ENCODE results near the gene MTIF2.
"Not testable (repeated sequence)": the region's sequence is repeated elsewhere in the genome, so short reads cannot be mapped to it uniquely, and the experiment has no call there.

MTIF2 gene

DNA sequence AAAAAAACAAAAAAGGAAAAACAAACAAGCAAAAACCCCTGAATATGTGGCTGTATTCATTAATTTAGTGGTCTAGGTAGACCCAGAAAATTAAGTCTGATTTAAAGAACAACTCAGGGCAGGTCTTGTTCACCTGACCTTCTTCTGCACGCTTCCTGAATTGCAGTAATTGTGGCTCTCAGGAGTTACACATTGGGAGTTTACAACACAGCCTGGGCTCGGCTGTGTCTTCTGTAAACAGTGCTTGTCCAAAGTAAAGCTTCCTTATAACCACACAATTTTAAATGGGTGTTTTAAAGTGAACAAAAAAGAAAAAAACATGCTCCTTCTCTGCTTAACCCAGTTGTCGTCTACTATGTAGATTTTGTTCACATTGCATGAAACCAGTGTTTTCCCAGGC is 8.3 kb upstream of the MTIF2 start:
- H3K4me1 Mint-ChIP-seq (ENCODE audit: low read depth in 2 of 2): no peaks in the 10 kb centered on the region
- ATAC-seq (replicated peaks): no peak
- DNase-seq: no peak
- H3K27ac Mint-ChIP-seq: no peak overlapping the region
- no peaks in the 10 kb centered on the region for H3K9me3 Mint-ChIP-seq
- peaks cover 4% of the 10 kb centered on the region for H3K36me3 Mint-ChIP-seq (ENCODE audit: insufficient read depth)
- H3K4me3 Mint-ChIP-seq: no peak overlapping the region
- H3K27me3 Mint-ChIP-seq: peaks cover 6 to 18% of the 10 kb centered on the region in 2 donors

DNA sequence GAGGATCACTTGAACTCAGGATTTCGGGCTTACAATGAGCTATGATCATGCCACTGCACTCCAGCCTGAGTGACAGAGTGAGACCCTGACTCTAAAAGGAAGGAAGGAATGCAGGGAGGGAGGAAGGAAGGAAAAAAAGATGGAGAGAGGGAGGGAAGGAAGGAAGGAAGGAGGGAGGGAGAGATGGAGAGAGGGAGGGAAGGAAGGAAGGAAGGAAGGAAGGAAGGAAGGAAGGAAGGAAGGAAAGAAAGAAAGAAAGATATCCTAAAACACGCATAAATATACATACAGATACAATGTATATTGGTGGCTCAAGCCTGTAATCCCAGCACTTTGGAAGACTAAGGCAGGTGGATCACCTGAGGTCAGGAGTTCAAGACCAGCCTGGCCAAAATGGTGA is 5.3 kb upstream of the MTIF2 start:
- H3K27ac Mint-ChIP-seq; H3K4me1 Mint-ChIP-seq (ENCODE audit: low read depth in 2 of 2); ATAC-seq (replicated peaks); H3K36me3 Mint-ChIP-seq (ENCODE audit: insufficient read depth); H3K4me3 Mint-ChIP-seq; DNase-seq; H3K9me3 Mint-ChIP-seq: not testable (repeated sequence)
- H3K27me3 Mint-ChIP-seq: peaks cover 6 to 18% of the 10 kb centered on the region in 2 donors

DNA sequence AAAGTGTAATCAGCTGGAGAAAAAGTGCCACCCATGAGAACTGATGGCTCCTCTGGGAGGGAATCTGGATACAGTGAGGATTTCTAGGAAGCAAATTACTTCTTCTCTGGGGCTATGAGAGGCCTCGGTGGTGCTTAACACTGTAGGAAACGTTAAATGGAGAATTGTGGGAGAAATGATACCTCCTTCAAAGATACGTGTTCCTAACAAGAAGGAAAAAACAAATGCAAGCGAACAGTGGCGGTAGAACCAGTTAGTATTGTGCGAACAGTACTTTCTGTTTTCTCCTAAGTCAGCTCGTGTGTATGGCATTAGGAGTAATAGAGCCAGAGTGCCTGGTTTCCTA is 587 bp upstream of the MTIF2 start:
- H3K4me1 Mint-ChIP-seq (ENCODE audit: low read depth in 2 of 2): peaks cover 9 to 18% of the 10 kb centered on the region in 2 donors
- ATAC-seq (replicated peaks) (peak; percentile 4), DNase-seq (peak in 1 of 3 experiments; percentile 7)
- H3K36me3 Mint-ChIP-seq (ENCODE audit: insufficient read depth): peaks cover 25% of the 10 kb centered on the region
- H3K27me3 Mint-ChIP-seq: peaks cover 6 to 18% of the 10 kb centered on the region in 2 donors
- no peaks in the 10 kb centered on the region for H3K9me3 Mint-ChIP-seq
- peak overlapping the region; percentile 91 to 99 for H3K4me3 Mint-ChIP-seq
- peak overlapping the region; percentile 97 to 99 for H3K27ac Mint-ChIP-seq

DNA sequence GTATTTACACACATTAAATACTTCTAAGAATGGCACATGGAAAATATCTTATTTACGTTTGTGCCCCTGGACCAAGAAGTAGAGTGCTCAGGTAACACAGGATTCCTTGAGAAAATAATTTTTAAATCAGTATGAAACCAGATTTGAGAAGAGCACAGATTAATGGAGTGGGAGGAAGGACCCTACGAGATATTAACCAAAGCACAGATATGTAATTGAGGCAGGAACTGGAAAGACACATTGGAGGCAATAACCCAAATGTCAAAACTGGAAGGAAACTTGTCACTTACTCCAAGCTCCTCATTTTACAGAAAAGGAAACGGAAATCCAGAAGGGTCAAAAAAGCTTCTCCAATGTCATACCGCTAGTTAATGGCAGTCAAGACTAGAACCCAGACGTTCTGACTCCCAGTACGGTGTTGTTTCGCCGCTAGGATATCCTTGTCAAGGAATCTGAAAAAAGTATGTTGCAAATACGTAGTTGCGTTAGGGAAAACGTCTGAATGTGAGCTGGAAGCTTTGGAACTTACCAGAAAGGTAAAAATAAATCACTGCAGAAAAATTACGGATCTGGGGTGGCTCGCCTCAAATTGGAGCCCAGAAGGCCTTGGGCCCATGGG is 634 bp downstream of the MTIF2 start:
- peaks cover 38% of the 10 kb centered on the region for H3K36me3 Mint-ChIP-seq (ENCODE audit: insufficient read depth)
- peak overlapping the region; percentile 97 to 99 for H3K27ac Mint-ChIP-seq
- H3K9me3 Mint-ChIP-seq: no peaks in the 10 kb centered on the region
- no peak for ATAC-seq (replicated peaks)
- no peak for DNase-seq
- H3K27me3 Mint-ChIP-seq: peaks cover 5 to 6% of the 10 kb centered on the region in 2 donors
- peak overlapping the region; percentile 91 to 99 for H3K4me3 Mint-ChIP-seq
- peaks cover 9 to 18% of the 10 kb centered on the region in 2 donors for H3K4me1 Mint-ChIP-seq (ENCODE audit: low read depth in 2 of 2)

DNA sequence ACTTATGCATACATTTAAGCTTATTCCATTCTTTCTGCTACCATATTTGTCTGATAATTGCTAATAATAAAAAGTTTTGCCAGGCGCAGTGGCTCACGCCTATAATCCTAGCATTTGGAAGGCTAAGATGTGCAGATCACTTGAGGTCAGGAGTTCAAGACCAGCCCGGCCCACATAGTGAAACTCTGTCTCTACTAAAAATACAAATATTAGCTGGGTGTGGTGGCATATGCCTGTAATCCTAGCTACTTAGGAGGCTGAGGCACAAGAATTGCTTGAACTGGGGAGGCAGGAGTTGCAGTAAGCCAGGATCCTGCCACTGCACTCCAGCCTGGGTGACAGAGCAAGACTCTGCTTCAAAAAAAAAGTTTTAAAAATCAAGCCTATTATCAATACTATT is 9.4 kb downstream of the MTIF2 start:
- H3K9me3 Mint-ChIP-seq; DNase-seq; H3K4me3 Mint-ChIP-seq; H3K27me3 Mint-ChIP-seq; H3K27ac Mint-ChIP-seq; H3K4me1 Mint-ChIP-seq (ENCODE audit: low read depth in 2 of 2); ATAC-seq (replicated peaks): not testable (repeated sequence)
- peaks cover 71% of the 10 kb centered on the region for H3K36me3 Mint-ChIP-seq (ENCODE audit: insufficient read depth)

DNA sequence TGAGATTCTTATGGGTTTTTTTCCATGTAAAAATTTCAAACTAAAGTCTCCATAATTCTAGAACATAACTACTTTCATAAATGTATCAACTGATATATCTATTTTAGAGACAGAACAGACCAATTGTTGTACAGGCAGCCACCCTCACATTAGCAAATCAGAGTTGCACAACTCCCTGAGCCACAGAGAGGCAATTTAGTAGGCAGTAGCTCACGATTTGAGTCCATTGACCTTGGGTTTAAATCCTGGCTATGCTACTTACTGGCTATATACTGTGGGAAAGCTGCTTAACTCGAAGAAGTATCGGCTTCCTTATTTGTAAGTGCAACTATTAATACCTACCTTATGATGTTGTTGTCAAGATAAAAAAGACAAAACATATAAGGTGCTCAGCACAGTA is 16.2 kb downstream of the MTIF2 start:
- H3K27ac Mint-ChIP-seq: peak overlapping the region in 1 of 2 donors; percentile 35
- no peaks in the 10 kb centered on the region for H3K9me3 Mint-ChIP-seq
- H3K4me3 Mint-ChIP-seq: no peak overlapping the region
- H3K27me3 Mint-ChIP-seq: no peaks in the 10 kb centered on the region
- ATAC-seq (replicated peaks) (no peak), DNase-seq (no peak)
- no peaks in the 10 kb centered on the region for H3K4me1 Mint-ChIP-seq (ENCODE audit: low read depth in 2 of 2)
- H3K36me3 Mint-ChIP-seq (ENCODE audit: insufficient read depth): peaks cover 25% of the 10 kb centered on the region

DNA sequence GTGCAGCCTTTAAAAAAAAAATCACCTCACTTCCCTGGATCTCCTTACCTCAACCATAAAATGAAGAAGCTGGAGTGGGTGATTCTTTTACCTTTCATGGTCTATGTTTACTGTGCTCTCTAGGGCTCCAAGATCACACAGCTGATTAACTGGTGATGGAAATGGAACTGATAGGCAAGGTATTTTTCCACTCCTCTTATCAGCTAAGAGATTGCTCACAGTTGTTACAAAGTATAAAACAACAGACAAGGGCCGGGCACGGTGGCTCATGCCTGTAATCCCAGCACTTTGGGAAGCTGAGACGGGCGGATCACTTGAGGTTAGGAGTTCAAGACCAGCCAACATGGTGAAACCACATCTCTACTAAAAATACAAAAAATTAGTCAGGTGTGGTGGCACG is 22.0 kb downstream of the MTIF2 start:
- H3K27ac Mint-ChIP-seq: no peak overlapping the region
- H3K9me3 Mint-ChIP-seq: no peaks in the 10 kb centered on the region
- H3K4me1 Mint-ChIP-seq (ENCODE audit: low read depth in 2 of 2): no peaks in the 10 kb centered on the region
- ATAC-seq (replicated peaks): no peak
- no peaks in the 10 kb centered on the region for H3K27me3 Mint-ChIP-seq
- H3K4me3 Mint-ChIP-seq: no peak overlapping the region
- DNase-seq: no peak
- H3K36me3 Mint-ChIP-seq (ENCODE audit: insufficient read depth): peaks cover 19% of the 10 kb centered on the region

DNA sequence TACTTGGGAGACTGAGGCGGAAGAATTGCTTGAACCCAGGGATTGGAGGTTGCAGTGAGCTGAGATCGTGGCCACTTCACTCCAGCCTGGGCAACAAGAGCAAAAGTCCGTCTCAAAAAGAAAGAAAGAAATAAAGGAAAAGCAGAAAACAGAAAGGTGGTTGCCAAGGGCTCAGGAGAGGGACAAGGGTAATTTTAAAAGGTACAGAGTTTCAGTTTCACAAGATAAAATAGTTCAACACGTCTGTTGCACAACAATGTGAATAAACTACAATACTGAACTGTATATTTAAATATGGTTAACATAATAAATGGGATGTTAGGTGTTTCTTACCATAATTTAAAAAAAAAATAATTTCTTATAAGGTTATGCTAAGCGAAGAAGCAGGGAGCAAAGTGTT is 23.6 kb downstream of the MTIF2 start:
- ATAC-seq (replicated peaks) (no peak), DNase-seq (no peak)
- H3K4me3 Mint-ChIP-seq: no peak overlapping the region
- H3K27ac Mint-ChIP-seq: no peak overlapping the region
- no peaks in the 10 kb centered on the region for H3K27me3 Mint-ChIP-seq
- H3K9me3 Mint-ChIP-seq: no peaks in the 10 kb centered on the region
- H3K36me3 Mint-ChIP-seq (ENCODE audit: insufficient read depth): peaks cover 22% of the 10 kb centered on the region
- no peaks in the 10 kb centered on the region for H3K4me1 Mint-ChIP-seq (ENCODE audit: low read depth in 2 of 2)

DNA sequence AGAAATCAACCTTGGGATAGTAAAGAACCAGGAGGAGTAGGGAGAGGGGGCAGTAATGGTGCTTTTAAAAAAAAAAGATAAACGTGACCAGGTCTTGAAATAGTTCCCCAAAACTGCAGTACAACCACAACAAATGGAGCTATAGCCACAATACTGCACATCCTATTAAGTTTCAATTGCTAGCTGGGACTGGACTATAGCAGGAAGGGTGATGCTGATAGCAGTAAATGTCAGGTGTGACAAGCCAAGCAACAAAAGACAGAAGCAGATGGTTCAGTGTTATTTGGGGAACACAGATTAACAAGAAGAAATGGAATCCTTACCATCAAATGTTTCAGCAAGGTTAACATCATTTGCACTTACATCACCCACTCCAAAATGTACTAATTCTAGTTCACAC is 26.4 kb downstream of the MTIF2 start:
- Mint-ChIP-seq H3K27ac (peak overlapping the region in 1 of 2 donors; percentile 15), H3K9me3 (no peaks in the 10 kb centered on the region), H3K4me3 (no peak overlapping the region), H3K36me3 (ENCODE audit: insufficient read depth) (peaks cover 36% of the 10 kb centered on the region), H3K4me1 (ENCODE audit: low read depth in 2 of 2) (peaks cover 0 to 6% of the 10 kb centered on the region in 2 donors), H3K27me3 (no peaks in the 10 kb centered on the region)
- no peak for DNase-seq
- no peak for ATAC-seq (replicated peaks)

DNA sequence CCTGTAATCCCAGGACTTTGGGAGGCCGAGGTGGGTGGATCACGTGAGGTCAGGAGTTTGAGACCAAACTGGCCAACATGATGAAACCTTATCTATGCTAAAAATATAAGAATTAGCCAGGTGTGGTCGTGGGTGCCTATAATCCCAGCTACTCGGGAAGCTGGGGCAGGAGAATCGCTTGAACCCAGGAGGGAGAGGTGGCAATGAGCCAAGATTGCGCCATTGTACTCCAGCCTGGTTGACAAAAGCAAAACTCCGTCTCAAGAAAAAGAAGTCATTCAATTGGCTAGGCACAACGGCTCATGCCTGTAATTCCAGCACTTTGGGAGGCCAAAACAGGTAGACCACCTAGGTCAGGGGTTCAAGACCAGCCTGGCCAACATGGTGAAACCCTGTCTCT is 27.4 kb downstream of the MTIF2 start:
- H3K27ac Mint-ChIP-seq; H3K27me3 Mint-ChIP-seq; H3K9me3 Mint-ChIP-seq; ATAC-seq (replicated peaks); H3K4me1 Mint-ChIP-seq (ENCODE audit: low read depth in 2 of 2); DNase-seq; H3K4me3 Mint-ChIP-seq: not testable (repeated sequence)
- peaks cover 44% of the 10 kb centered on the region for H3K36me3 Mint-ChIP-seq (ENCODE audit: insufficient read depth)

DNA sequence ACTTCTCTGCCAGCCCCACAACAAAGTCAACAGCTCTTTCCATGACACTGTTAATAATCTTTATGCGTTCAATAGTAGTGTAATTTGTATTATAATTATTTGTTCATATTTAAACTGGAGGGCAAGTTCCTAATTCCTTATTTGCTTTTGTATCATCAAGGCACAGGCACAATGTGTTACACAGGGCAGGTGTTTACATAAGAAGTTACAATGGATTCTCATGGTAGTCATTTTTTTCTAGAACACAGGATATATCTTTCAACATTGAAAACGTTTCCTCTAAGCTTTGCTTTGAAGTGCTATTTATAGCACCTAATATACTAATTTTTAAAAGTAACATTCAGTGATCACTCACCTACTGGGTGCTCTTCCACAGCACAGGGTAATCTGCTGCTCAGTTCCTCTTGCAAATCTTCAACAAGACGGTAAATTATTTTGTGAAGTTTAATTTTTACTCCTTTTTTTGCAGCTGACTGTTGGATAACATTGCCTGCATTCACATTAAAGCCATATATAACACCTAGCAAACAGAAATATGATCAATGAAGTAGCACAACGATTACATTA is 29.3 kb downstream of the MTIF2 start:
- DNase-seq (no peak), ATAC-seq (replicated peaks) (no peak)
- Mint-ChIP-seq H3K9me3 (no peaks in the 10 kb centered on the region), H3K27me3 (no peaks in the 10 kb centered on the region), H3K4me3 (no peak overlapping the region), H3K4me1 (ENCODE audit: low read depth in 2 of 2) (peaks cover 0 to 6% of the 10 kb centered on the region in 2 donors), H3K27ac (no peak overlapping the region), H3K36me3 (ENCODE audit: insufficient read depth) (peaks cover 57% of the 10 kb centered on the region)

DNA sequence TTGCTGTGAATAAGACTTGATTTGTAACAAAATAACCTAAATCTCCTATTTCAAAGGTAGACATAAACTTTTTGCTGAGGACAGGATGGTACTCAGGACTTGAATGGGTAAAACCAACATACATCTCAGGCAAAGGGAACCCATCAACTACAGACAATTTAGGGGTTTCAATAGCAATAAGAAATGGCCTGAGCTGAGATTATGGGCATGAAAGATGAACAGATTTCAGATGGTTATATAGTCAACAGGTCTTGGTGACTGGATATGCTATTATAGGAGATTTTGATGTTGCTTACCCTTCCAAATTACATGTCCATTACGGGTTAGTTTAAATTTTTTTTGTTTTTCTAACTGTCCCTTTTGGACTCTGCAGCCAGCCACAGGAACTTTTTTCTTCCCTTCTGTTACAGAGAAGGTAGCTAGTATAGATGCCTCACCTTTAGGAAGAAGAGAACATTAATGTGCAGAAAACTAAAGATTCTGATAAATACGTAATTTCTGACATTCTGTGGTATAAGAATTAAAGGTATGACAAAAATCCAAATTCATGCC is 32.0 kb downstream of the MTIF2 start:
- H3K27ac Mint-ChIP-seq: no peak overlapping the region
- no peak overlapping the region for H3K4me3 Mint-ChIP-seq
- H3K4me1 Mint-ChIP-seq (ENCODE audit: low read depth in 2 of 2): peaks cover 17 to 28% of the 10 kb centered on the region in 2 donors
- DNase-seq: no peak
- no peaks in the 10 kb centered on the region for H3K27me3 Mint-ChIP-seq
- H3K9me3 Mint-ChIP-seq: no peaks in the 10 kb centered on the region
- ATAC-seq (replicated peaks): no peak
- peaks cover 79% of the 10 kb centered on the region for H3K36me3 Mint-ChIP-seq (ENCODE audit: insufficient read depth)

DNA sequence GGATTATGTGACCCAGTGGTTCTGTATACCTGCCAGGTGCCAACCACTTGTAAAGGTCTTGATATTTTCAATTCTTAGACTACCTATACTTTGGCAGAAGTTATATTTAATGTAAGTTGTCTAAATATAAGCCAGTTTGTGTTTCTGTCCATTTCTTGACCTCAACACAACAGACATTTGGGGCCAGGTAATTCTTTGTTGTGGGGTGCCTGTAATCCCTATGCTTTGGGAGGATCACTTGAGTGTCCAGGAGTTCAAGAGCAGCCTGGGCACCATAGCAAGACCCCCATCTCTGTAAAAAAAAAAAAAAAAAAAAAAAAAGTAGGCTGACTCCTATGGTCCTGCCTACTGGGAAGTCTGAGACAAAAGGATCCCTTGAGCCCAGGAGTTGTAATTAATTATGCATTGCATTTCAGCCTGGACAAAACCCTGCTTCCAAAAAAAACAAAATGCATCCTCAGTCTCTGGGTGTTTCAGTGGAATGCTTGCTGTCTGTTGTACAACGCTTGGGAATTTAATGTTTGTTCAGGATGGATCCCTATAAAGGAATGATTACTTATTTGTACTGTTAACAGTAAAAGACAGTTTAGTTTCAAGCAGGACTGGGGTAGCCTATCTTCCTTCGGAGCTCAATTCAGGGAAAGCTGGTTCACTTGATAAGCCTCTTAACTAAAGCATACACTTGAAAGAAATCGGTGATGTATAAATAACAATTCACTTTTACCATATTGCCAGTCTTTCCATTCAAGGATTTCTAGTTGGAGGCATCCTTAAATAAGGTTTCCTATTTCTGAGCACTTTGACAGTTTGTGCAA is 33.1 kb downstream of the MTIF2 start:
- ATAC-seq (replicated peaks): no peak
- H3K27me3 Mint-ChIP-seq: no peaks in the 10 kb centered on the region
- H3K4me1 Mint-ChIP-seq (ENCODE audit: low read depth in 2 of 2): peaks cover 23 to 38% of the 10 kb centered on the region in 2 donors
- peaks cover 77% of the 10 kb centered on the region for H3K36me3 Mint-ChIP-seq (ENCODE audit: insufficient read depth)
- no peak for DNase-seq
- H3K9me3 Mint-ChIP-seq: no peaks in the 10 kb centered on the region
- H3K4me3 Mint-ChIP-seq: no peak overlapping the region
- H3K27ac Mint-ChIP-seq: peak overlapping the region in 1 of 2 donors; percentile 23

DNA sequence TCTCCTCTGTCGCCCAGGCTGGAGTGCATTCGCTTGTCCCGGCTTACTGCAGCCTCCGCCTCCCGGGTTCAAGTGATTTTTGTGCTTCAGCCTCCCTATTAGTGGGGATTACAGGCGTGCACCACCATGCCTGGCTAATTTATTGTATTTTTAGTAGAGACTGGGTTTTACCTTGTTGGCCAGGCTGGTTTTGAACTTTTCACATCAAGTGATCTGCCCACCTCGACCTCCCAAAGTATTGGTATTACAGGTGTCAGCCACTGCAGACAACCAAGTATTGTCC is 35.4 kb downstream of the MTIF2 start:
- no peak for ATAC-seq (replicated peaks)
- peak overlapping the region; percentile 98 to 99 for H3K27ac Mint-ChIP-seq

More for the DNA sequence above, 35.4 kb downstream of the MTIF2 start:
- Mint-ChIP-seq H3K4me1 (ENCODE audit: low read depth in 2 of 2) (peaks cover 31 to 48% of the 10 kb centered on the region in 2 donors), H3K36me3 (ENCODE audit: insufficient read depth) (peaks cover 68% of the 10 kb centered on the region), H3K27me3 (no peaks in the 10 kb centered on the region), H3K4me3 (peak overlapping the region; percentile 92 to 95), H3K9me3 (no peaks in the 10 kb centered on the region)
- no peak for DNase-seq
